Measurements from ENCODE around the gene SORCS2. TPM values are rescaled to one million over a fixed set of nuclear protein-coding genes. Genes with fewer than 3 reads are reported as not detected.

Gene SORCS2
- total RNA-seq, 2 experiments from 2014 or later = 0.03 TPM; not detected in 1

DNA sequence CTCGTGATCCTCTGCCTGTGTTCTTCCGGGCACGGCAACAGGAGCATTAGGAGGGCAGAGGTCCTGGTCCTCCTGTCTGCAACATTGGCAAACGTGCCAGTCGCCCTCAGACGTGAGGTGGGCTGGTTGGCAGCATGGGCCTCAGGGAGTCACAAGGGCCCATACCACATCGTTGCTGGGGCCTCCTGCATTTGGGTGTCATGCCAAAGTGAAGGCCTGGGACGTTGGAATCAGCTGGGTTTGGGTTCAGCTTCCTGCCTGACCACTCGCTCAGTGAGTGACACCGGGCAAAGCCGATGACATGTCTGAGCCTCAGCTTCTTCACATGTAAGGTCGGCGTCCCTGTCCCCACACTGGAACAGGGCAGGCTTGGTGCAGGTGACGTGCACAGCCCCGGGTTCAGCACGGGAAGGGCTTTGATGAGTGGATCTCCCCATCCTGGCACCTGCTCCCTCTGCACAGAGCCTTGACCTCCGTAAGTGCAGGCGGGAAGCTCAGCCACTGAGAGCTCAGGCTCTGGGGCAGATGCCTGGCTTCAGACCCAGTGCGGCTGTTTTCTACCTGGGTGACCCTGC is 150.8 kb downstream of the SORCS2 start:
- no peak for DNase-seq (ENCODE audit: low spot score)
- Histone ChIP-seq H3K9me2 (ENCODE audit: insufficient read depth, low read length) (no peaks in the 10 kb centered on the region), H3K4me2 (ENCODE audit: low read length) (no peak overlapping the region), H4K20me1 (ENCODE audit: insufficient read depth, low read length) (no peaks in the 10 kb centered on the region), H3K4me1 (ENCODE audit: insufficient read depth, low read length, poor library complexity, severe bottlenecking) (no peaks in the 10 kb centered on the region), H3K27ac (ENCODE audit: low read depth, low read length, poor library complexity, severe bottlenecking) (no peak overlapping the region), H3K79me2 (ENCODE audit: insufficient read depth, low read depth, low read length) (no peaks in the 10 kb centered on the region), H3K36me3 (ENCODE audit: insufficient read depth, low read length) (no peaks in the 10 kb centered on the region), H2AFZ (ENCODE audit: low read length) (no peak overlapping the region), H3K9me3 (ENCODE audit: low read length) (no peaks in the 10 kb centered on the region), H3K4me3 (ENCODE audit: low read depth, low read length, poor library complexity, severe bottlenecking) (no peak overlapping the region)
- BruUV-seq (replicated peaks) = no TSS peak
- ChIA-PET POLR2A (no interaction called here), CTCF (ENCODE audit: unreplicated experiment) (no interaction called here)
- intact Hi-C loops (cut with micrococcal nuclease; ENCODE audit: unreplicated experiment) = no loop called here
- TF ChIP-seq, protein P1, sequence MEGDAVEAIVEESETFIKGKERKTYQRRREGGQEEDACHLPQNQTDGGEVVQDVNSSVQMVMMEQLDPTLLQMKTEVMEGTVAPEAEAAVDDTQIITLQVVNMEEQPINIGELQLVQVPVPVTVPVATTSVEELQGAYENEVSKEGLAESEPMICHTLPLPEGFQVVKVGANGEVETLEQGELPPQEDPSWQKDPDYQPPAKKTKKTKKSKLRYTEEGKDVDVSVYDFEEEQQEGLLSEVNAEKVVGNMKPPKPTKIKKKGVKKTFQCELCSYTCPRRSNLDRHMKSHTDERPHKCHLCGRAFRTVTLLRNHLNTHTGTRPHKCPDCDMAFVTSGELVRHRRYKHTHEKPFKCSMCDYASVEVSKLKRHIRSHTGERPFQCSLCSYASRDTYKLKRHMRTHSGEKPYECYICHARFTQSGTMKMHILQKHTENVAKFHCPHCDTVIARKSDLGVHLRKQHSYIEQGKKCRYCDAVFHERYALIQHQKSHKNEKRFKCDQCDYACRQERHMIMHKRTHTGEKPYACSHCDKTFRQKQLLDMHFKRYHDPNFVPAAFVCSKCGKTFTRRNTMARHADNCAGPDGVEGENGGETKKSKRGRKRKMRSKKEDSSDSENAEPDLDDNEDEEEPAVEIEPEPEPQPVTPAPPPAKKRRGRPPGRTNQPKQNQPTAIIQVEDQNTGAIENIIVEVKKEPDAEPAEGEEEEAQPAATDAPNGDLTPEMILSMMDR (conservative IDR thresholded peaks at IDR 0.05; ENCODE audit: low read length) = no peak
- no peak for TF ChIP-seq EZH2phosphoT487 (IDR thresholded peaks at IDR 0.05; ENCODE audit: borderline replicate concordance, low read depth, low read length)

DNA sequence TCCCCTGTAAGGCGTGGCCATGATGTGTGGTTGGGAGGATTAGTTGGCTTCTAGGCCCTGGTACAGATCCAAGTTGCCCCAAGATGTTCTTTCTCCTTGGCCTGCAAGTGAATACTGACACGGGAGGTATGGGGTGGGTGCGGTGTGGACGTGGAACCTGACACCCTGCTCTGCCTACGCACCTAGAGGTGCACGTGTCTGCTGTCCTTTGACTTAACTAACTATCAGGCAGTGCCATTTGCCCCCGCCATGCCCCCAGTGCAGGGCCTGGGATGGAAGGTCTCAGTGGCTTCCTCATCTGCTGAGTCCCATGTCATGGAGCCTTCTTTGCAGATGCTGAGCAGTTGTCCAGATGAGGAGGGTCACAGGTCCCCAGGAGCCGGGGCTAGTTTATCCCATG is 151.6 kb downstream of the SORCS2 start:
- H3K9me2 ChIP-seq (ENCODE audit: insufficient read depth, low read length) = no peaks in the 10 kb centered on the region
- no peaks in the 10 kb centered on the region for H4K20me1 ChIP-seq (ENCODE audit: insufficient read depth, low read length)
- no peak overlapping the region for H3K4me3 ChIP-seq (ENCODE audit: low read depth, low read length, poor library complexity, severe bottlenecking)
- ChIA-PET POLR2A (no interaction called here), CTCF (ENCODE audit: unreplicated experiment) (no interaction called here)
- H3K4me2 ChIP-seq (ENCODE audit: low read length) = no peak overlapping the region
- no peak for DNase-seq (ENCODE audit: low spot score)
- H3K9me3 ChIP-seq (ENCODE audit: low read length) = no peaks in the 10 kb centered on the region
- intact Hi-C loops (cut with micrococcal nuclease; ENCODE audit: unreplicated experiment) = no loop called here
- H3K36me3 ChIP-seq (ENCODE audit: insufficient read depth, low read length) = no peaks in the 10 kb centered on the region
- TF ChIP-seq, protein P1 (conservative IDR thresholded peaks at IDR 0.05; ENCODE audit: low read length) = no peak
- no peak for TF ChIP-seq EZH2phosphoT487 (IDR thresholded peaks at IDR 0.05; ENCODE audit: borderline replicate concordance, low read depth, low read length)
- no peaks in the 10 kb centered on the region for H3K4me1 ChIP-seq (ENCODE audit: insufficient read depth, low read length, poor library complexity, severe bottlenecking)
- BruUV-seq (replicated peaks) = no TSS peak
- no peaks in the 10 kb centered on the region for H3K79me2 ChIP-seq (ENCODE audit: insufficient read depth, low read depth, low read length)
- H3K27ac ChIP-seq (ENCODE audit: low read depth, low read length, poor library complexity, severe bottlenecking) = no peak overlapping the region
- H2AFZ ChIP-seq (ENCODE audit: low read length) = no peak overlapping the region

DNA sequence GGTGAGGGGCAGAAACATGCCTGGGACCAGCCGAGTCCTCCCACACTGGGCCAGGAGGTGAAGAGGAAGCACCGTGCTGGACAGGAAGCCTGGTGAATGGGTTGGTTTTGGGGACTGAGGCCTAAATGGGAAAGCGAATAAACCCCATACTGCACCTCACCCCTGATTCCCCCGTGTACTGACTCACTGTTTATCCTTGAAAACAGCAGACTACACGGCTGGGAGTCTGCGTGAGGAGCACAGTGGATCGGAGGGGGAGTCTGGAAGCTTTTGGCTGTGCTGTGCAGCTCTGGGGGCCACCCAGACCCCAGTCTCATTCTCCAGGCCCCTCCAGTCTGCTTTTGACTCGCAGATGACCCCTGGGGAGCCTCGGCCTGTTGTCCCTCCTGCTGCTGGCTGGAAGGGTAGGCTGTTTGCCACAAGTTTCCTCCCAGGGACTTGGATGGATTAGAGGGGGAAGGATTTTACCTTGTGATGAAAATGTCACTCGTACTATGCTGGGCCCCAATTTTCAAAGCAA is 152.4 kb downstream of the SORCS2 start:
- POLR2A ChIA-PET = no interaction called here
- H3K4me2 ChIP-seq (ENCODE audit: low read length) = no peak overlapping the region
- intact Hi-C loops (cut with micrococcal nuclease; ENCODE audit: unreplicated experiment) = no loop called here

More for the DNA sequence above, 152.4 kb downstream of the SORCS2 start:
- Histone ChIP-seq H3K27ac (ENCODE audit: low read depth, low read length, poor library complexity, severe bottlenecking) (no peak overlapping the region), H2AFZ (ENCODE audit: low read length) (no peak overlapping the region), H3K4me1 (ENCODE audit: insufficient read depth, low read length, poor library complexity, severe bottlenecking) (no peaks in the 10 kb centered on the region), H4K20me1 (ENCODE audit: insufficient read depth, low read length) (no peaks in the 10 kb centered on the region), H3K36me3 (ENCODE audit: insufficient read depth, low read length) (no peaks in the 10 kb centered on the region), H3K9me2 (ENCODE audit: insufficient read depth, low read length) (no peaks in the 10 kb centered on the region), H3K4me3 (ENCODE audit: low read depth, low read length, poor library complexity, severe bottlenecking) (no peak overlapping the region), H3K9me3 (ENCODE audit: low read length) (no peaks in the 10 kb centered on the region), H3K79me2 (ENCODE audit: insufficient read depth, low read depth, low read length) (no peaks in the 10 kb centered on the region)
- CTCF ChIA-PET (ENCODE audit: unreplicated experiment) = no interaction called here
- no TSS peak for BruUV-seq (replicated peaks)
- TF ChIP-seq EZH2phosphoT487 (IDR thresholded peaks at IDR 0.05; ENCODE audit: borderline replicate concordance, low read depth, low read length) = no peak
- TF ChIP-seq, protein P1 (conservative IDR thresholded peaks at IDR 0.05; ENCODE audit: low read length) = no peak
- no peak for DNase-seq (ENCODE audit: low spot score)

Measured in OCI-LY7 (cell line).